DMS153 treated with DMSO at 0.1 percent for 48 hours (cell line): Measurements from ENCODE around the gene FBXW2.
"Not testable (repeated sequence)": the region's sequence is repeated elsewhere in the genome, so short reads cannot be mapped to it uniquely, and the experiment has no call there.

ENCODE experiments used
- DNase-seq: peaks from one replicate; lab custom pipeline; 2025; ENCODE audit not compliant: unreplicated experiment; lab: John Stamatoyannopoulos, UW

The FBXW2 gene, protein sequence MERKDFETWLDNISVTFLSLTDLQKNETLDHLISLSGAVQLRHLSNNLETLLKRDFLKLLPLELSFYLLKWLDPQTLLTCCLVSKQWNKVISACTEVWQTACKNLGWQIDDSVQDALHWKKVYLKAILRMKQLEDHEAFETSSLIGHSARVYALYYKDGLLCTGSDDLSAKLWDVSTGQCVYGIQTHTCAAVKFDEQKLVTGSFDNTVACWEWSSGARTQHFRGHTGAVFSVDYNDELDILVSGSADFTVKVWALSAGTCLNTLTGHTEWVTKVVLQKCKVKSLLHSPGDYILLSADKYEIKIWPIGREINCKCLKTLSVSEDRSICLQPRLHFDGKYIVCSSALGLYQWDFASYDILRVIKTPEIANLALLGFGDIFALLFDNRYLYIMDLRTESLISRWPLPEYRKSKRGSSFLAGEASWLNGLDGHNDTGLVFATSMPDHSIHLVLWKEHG

DNA sequence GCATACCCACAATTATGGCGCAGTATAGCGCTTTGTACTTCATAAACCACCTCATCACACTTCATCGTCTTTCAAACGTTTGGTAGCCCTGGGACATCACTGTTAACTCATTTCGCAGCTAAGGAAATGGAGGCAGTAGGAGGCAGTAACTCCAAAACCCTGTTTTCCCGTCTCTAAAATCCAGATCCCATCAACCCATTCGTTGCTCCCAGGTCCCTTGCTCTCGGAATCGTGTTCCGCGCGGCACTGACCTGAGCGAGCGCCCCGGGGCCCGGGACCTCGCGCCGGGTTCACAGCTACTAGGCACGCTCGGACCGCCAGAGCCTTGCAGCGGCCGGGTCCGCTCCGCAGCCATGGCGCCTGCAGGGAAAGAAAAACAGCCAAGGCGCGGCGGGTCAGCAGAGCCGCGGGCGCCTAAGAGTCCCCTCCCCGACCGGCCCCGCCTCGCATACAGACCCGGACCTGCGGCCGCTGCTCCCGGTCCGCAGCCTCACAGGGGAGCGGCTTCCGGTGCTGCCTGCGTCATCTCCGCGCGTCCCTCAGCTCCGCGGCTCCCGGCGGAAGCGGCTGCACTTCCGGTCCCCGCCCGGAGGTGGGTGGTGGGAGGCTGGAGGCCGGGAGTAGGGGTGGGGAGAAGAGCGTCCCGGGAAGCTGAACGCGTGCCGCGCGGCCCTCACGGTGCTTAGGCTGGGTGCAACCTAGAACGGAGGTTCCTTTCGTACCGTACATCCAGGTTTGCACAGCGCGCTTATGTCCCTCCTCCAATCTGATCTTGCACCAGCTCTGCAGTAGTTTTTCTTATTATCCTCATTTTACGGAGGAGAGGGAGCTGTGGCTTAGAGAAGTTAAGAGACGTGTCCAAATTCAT, at the start of gene FBXW2:
Gene FBXW2, minus strand, starts transcription at position 519 of the 868 bp plus-strand sequence. CDS start 5,158 bp downstream, outside the sequence.
- DNase-seq: peak; percentile 72

DNA sequence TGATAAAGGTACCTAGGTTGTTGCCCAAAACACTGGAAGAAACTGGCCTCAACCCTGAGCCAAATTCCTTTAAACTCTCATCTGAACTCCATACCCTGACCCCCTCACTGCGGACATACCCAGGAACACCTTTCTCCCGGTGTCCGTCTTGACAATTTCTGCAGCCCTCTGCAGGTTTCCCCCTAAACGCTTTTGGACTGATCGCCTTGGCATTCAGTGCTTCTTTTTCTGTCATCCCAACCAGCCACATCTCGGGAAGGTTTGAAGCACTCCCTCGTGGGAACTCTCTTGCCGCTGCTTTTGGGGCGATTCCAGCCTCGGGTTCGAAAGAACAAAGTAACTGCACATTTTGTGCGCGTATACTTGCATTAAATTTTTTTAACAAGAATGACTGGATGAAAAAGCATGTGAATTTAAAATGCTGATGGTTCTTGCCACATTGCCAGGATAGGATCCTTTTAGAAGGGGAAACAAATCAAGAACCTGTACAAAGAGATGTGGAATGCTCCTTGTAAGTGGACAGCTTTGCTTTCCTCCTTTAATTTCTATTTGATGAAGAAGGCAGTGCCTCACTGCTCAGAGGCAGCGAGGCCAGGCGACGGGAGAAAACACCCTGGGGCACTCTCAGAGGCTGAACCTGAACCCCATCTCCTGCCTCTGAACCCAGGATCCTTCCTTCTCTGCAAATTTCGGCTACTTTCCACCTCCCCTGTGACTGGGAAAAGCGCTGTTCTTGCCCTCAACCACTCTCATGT, 48.9 kb upstream of the FBXW2 start:
- no peak for DNase-seq

DNA sequence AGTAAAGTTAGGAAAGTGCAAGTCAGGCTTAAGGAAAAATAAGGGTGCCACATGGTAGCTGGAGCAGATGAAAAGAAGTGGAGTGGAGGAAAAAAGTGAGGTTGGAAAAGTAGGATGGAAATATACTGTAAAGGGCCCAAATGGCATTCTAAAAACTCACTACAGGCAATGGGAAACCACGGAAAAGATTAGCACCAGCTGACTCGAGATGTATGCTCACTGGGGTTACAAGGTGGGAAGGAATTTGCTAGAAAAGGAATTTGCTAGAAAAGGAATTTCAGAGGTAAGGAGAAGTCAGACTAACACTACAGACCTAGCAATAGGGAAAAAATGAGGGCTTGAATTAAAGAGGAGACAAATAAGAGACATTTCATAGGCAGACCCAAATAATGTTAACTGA, 45.9 kb upstream of the FBXW2 start:
- DNase-seq: no peak

DNA sequence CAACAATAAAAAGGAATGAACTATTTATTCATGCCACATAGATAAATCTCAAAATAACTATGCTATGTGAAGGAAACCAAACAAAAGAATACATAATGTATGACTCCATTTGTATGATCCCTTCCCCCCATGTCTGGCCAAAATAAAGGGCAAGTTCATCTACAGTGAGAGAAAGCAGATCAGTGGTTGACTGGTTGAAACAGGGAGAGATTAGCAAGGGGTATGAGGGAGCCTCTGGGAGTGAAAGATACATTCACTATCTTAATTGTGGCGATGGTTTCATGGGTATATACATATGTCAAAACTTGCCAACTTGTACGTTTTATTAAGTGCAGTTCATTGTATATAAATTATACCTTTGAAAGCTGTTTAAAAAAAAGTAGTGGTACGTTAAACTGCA, 44.7 kb upstream of the FBXW2 start:
- no peak for DNase-seq

DNA sequence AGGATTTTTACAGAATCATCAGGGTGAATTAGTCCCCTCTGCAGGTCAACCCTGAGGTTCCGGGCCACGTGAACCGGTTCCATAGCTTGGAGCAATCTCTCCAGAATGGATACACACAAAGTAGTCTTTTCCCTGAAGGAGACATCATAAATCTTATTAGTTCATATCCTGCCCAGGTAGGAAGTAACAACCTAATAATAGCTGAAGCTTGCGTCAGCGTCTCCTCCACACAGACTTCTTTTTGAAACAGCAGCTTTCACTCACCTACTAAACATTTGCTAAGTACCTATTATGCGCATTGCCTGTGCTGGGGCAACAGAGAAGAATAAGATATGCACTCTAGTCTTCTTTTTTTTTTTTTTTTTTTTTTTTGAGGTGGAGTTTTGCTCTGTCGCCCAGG, 40.1 kb upstream of the FBXW2 start:
- no peak for DNase-seq

DNA sequence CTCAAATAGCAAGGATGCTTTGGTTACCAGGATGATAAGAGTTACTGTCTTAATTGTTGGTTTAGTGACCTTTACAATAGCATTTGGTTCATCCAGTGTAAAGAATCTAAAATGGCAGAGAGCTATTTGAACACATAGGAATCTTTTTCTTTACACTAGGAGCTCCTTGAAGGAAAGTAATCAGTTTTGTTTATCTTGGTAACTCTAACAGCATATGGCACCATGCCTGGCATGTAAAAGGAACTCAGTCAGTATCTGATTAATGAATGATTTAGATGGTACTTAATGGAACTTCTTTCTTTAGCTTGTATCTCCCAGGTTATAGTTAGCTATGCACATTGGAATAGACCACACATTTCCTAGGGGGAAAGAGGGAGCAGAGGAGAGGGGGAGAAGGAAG, 39.6 kb upstream of the FBXW2 start:
- no peak for DNase-seq

DNA sequence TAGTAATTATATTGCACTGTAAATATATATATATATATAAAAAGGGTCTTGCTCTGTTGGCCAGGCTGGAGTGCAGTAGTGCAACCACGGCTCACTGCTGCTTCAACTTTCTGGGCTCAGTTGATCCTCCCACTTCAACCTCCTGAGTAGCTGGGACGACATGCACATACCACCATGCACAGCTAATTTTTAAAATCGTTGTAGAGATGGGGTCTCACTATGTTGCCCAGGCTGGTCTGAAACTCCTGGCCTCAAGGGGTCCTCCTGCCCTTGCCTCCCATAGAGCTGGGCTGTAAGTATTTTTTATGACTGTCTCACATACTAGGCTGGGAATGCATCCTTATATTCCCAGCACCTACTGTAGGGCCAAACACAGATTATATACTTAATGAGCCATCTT, 37.6 kb upstream of the FBXW2 start:
- DNase-seq: no peak

DNA sequence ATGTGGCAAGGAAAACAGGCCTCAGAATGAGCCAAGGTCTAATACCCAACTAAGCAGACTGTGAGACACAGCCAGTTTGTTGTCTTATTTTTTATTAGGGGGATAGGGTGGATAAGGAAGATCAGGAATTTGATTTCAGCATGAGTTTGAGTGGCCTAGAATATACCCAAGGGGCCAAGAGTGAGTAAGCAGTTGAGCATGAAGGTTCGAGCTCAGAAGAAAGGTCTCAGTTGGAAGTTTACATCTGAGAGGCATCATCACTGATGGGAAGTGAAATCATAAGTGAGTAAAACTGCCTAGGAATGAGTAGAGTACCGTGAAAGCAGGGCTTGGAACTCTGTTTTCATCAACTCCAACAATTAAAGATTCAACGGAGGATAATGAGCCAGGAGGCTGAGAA, 36.9 kb upstream of the FBXW2 start:
- DNase-seq: no peak

DNA sequence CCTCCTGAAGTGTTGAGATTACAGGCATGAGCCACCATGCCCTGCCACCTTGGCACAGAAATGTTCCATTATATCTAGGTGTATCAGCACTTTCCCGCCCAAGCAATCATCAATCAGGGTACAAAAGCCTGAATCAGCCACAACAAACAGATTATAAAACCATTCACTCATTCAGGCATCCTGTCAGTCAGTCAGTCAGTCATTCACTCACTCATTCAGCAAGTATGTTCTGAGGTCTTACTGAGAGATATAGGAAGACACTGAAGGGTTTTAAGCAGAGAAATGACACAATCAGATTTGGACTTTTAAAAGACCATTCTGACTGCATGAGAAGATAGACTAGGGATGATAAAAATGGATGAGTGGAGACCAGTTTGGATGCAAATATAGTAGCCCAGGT, 36.4 kb upstream of the FBXW2 start:
- no peak for DNase-seq

DNA sequence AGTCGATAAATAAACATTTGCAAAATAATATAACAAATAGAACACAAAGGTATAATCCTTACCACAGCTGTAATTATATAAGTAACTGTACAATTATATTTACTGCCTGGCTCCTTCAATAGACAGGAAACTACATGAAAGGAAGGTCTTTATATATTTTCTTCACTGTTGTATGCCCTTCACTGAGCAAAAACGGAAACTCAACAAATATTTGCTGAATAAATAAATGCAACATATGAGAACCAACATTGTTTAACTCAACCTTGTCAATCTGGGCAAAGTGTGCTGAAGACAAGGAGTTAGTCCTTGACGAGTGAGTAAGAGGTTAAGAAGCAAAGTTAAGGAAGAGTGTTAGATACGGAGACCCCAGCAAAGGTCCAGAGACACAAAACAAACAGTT, 26.9 kb upstream of the FBXW2 start:
- no peak for DNase-seq

DNA sequence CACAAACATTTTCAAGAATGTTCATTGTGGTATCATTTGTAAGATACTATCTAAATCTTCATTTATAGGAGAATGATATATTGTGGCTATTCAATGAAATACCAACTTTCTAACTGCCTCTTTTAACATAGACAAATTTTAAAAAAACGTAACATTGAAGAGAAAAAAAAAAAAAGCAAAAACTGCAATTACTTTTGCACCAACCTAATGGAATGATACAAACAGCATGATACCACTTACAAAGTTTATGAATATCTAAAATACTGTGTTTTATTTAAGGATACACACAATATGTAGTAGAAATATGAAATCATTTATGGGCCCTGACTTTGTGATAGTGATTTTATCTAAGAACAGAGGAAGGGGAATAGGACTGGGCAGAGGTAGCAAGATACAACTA, 25.4 kb upstream of the FBXW2 start:
- no peak for DNase-seq

DNA sequence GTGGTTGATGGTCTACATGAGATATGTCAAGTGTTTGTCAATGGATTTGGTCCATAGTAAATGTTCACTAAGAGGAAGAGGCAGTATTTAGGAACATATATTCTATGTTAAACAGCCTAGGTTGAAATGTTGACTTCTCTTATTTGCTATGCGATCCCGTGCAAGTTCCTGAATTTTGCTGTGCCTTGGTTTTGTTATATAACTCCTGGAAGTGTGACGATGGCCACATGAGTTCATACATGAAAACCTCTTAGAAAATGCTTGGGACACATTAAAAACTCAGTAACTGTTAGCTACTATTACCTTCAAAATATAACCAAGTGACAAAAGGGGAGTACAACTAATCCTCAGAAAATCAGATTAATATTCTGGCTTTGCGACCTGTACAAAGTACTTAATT, 21.9 kb upstream of the FBXW2 start:
- DNase-seq: no peak

DNA sequence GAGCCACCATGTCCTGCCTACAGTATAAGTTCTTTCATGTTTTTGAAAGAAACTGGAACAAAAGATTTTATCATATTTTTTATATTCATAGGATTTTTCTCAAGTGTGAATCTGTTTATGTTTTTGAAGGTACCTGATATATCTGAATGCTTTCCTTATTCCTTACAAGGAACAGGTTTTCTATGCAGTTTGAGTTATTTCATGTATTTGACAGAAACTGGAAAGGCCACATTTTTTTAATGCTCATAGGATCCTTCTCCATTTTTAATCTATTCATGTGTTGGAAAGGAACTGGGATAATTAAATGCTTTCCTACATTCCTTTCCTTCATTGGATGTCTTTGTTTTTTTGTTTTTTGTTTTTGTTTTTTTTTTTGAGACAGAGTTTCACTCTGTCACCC, 15.7 kb upstream of the FBXW2 start:
- no peak for DNase-seq

DNA sequence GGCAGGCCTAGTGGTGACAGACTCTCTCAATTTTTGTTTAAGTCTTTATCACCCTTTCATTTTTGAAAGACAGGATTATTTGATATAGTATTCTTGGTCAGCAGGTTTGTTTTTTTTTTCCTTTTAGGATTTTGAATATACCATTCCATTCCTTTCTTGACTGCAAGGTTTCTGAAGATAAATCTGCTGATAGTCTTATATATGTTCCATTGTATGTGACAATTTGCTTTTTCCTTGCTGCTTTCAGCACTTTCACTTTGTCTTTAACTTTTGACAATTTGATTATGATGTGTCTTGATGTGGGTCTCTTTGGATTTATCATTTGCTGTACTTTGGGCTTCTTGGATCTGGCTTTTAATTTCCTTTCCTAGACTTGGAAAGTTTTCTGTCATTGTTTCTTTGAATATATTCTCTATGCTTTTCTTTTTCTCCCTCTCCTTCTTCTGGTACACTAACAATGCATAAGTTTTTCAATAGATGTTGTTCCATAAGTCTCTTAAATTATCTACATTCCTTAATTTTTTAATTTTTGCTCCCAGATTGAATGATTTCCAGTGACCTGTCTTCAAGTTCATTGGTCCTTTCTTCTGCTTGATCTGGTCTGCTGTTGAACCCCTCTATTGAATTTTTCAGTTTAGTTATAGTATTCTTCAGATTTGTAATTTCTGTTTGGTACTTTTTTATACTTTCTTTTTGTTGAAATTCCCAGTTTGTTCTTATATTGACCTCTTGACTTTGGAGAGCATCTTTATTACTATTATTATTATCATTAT, 14.6 kb upstream of the FBXW2 start:
- no peak for DNase-seq

DNA sequence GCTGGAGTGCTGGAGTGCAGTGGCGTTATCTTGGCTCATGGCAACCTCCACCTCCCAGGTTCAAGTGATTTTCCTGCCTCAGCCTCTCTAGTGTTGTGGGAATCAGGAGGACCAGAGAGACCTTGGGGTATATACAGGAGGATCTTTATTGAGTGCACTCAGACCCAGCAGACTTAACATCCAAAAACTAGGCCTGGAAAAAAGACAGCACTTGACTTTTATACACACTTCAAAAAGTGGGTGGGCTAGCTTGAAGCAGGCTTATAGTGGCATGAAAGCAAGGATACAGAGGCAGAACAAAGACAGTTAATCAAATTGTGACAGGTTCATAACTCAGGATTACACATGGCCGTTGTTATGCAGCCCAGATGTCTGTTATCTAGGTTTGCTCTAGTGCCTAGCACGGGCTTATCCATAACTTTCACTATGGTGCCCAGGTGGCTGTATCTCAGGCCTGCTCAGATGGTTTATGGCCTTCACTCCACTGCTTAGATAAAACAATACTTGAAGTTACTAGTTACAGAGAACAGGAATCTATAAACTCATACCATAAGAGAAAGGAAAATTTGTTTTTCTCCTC, 11.7 kb upstream of the FBXW2 start:
- DNase-seq: not testable (repeated sequence)

DNA sequence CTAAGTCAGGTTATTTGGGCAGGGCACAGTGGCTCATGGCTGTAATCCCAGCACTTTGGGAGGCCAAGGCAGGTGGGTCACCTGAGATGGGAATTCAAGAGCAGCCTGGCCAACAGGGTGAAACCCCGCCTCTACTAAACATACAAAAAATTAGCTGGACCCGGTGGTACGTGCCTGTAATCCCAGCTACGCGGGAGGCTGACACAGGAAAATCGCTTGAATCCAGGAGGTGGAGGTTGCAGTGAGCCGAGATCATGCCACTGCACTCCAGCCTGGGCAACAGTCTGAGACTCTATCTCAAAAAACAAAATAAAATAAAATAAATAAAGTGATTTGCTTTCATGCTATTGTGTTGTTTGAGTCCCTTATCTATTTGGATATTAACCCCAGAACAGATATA, 8.2 kb upstream of the FBXW2 start:
- no peak for DNase-seq

DNA sequence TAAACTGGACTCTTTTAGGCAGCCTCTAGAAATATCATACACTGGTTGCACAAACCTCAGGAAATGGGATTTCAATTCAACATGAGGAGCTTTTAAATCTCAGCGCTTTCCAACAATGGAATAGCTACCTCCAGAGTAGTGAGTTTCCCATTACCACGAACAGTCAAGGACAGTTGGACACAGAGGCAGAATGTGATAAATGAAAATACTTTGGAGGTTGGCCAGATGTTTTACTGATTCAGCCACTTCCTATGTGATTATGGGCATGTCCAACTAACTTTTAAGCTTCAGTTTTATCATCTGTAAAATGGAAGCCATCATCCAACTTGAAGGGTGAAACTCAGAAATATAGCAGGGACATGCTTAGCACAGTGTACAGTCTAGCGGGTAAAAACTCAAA, 2.1 kb downstream of the FBXW2 start:
- DNase-seq: no peak

DNA sequence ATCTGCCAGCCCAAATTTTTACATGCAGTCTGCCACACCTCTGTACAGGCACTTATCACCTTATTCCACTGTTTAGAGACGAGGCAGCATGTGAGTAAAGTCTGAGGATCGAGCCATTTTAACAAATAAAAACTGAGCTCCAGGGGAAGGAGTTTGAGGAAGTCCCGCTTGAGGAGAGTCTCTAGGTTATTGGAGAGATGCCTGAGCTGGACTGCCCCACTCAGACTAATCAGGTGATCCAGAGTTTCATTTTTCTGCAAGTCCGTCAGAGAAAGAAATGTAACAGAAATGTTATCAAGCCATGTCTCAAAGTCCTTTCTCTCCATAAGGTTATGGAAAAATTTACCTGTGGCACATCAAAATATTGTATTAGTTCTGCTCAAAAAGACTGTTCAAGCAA, 5.3 kb downstream of the FBXW2 start:
- no peak for DNase-seq

DNA sequence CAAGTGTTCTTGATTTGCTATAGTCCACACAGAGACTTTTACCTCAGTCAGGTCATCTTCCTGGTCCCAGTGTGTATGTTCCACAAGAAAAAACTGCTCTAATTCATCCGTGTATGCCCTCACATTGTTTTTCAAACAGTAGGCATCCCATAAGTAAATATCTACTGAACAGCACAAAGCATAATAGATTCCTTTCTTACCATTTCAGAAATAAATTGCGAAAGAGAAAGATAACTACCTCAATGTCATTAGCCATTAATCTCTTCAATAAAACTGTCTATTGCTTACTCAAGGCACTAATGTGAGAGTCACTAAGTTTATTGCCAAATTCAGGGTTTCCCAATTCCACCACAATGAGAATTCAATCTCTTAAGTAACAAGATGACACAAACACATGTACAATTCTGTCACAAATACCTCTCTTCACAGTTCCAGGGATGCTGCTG, 9.6 kb downstream of the FBXW2 start:
- DNase-seq: no peak

DNA sequence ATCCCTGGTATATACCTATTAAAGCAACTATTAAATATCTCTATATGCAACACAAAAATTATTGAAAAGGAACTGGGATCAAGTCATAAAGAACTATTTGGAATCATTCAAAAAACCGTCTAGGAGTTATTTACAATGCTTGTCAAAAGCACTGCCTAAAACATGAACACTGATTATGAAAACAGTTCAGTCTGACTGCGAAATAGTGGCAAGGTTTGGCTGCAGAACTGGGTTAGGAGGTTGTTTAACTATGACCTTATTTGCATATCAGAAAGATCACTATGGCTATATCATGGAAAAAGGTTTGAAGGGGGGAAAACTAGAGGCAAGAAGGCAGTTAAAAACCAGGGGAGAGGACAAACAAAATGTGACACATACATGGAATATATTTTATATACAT, 12.0 kb downstream of the FBXW2 start:
- DNase-seq: no peak
